Upper lobe of left lung (tissue), 6 donors: Measurements from ENCODE around the gene SYT15B. TPM values are rescaled to one million over a fixed set of nuclear protein-coding genes. Genes with fewer than 3 reads are reported as not detected.
"Not testable (repeated sequence)": the region's sequence is repeated elsewhere in the genome, so short reads cannot be mapped to it uniquely, and the experiment has no call there.

Experiments
- ATAC-seq, 2 donors: fragments of 200-7000 bp; cut with Tn5 transposase; one replicate each; pipeline ENCODE4 v1.9.1; 2022; ENCODE audit warnings: mild to moderate bottlenecking in 2 of 2, moderate library complexity in 2 of 2; ENCODE audit not compliant: low FRiP score in 2 of 2
- DNase-seq, 2 donors: peaks; one replicate each; pipeline ENCODE4 v3.0.0-alpha.2; 2019 to 2020
- H3K27ac ChIP-seq, 4 donors: fragments of 200-600 bp; sonication (generic); one replicate each; pipeline ENCODE4 v1.5.1; 2016 to 2019
- H3K27me3 ChIP-seq, 4 donors: fragments of 200-600 bp; sonication (generic); one replicate each; pipeline ENCODE4 v1.5.1; 2017 to 2019
- H3K36me3 ChIP-seq, 4 donors: fragments of 200-600 bp; sonication (generic); one replicate each; pipeline ENCODE4 v1.5.1; 2016 to 2019
- H3K4me1 ChIP-seq, 4 donors: fragments of 200-600 bp; sonication (generic); one replicate each; pipeline ENCODE4 v1.5.1; 2018 to 2019
- H3K4me3 ChIP-seq, 4 donors: fragments of 200-600 bp; sonication (generic); one replicate each; pipeline ENCODE4 v1.5.1; 2017 to 2019; ENCODE audit warnings: mild to moderate bottlenecking in 2 of 4, moderate library complexity in 1 of 4
- H3K9me3 ChIP-seq, 4 donors: fragments of 200-600 bp; sonication (generic); one replicate each; pipeline ENCODE4 v1.5.1; 2018 to 2019
- WGBS, 2 donors: methylation state at CpG; one replicate each; pipeline ENCODE4 v1.1.5; 2017 to 2018; 5-methylcytosine and 5-hydroxymethylcytosine counted together
- total RNA-seq, 6 donors: library from RNA; depleted of rRNA in 4 of 6; stranded (reverse); fragments of >200 nt in 4 of 6; gene quantifications; one replicate each; pipeline versions ENCODE4 v1.1.0 to v1.2.1, GENCODE V29; 2016 to 2021
- donor health status: DM: no; HTN: no; CAD: no; lungs with moderate emphysema.
- donor health status: DM: no; HTN: yes; CAD: no; lungs with severe emphysema.

SYT15B gene
- total RNA-seq, 6 donors from 2014 or later, result 25.2 to 95.6 (median 53.4) TPM

- no CpG with 5 or more reads among the region's 24 CpGs for WGBS, 2 donors
- not testable (repeated sequence) for H3K27ac ChIP-seq, H3K36me3 ChIP-seq, H3K4me1 ChIP-seq, H3K9me3 ChIP-seq, DNase-seq, H3K27me3 ChIP-seq, H3K4me3 ChIP-seq, ATAC-seq
Measured at GRCh38 chr10:47753871-47754270, 9.5 kb downstream of the SYT15B start.

DNA sequence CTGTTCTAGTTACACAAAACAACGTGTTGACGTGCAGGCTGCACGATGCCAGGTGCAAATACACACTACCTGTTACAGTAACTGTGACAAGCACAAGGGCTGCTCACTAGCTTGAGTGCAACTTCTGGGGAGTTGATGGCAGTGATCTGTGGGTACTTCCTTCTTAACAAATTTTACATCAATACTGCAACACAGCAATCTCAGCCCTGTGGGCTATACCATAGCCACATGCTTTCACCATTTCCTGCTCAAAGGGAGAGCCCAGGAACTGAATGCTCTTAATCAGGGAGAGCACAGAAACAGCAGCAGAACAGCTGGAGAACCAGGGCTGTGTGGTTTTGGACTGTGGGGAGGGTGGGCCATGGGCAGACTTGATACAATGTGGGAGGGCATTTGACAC is 10.2 kb downstream of the SYT15B start:
- peak in 1 of 2 donors; percentile 26 for ATAC-seq
- no CpG with 5 or more reads among the region's 3 CpGs for WGBS, 2 donors
- not testable (repeated sequence) for H3K36me3 ChIP-seq, H3K4me3 ChIP-seq, H3K9me3 ChIP-seq, DNase-seq, H3K4me1 ChIP-seq, H3K27ac ChIP-seq, H3K27me3 ChIP-seq

- not testable (repeated sequence) for H3K27ac ChIP-seq, H3K27me3 ChIP-seq, H3K4me1 ChIP-seq, H3K36me3 ChIP-seq, H3K9me3 ChIP-seq, DNase-seq, H3K4me3 ChIP-seq
- peak in 1 of 2 donors; percentile 34 for ATAC-seq
- WGBS, 2 donors, result no CpG with 5 or more reads among the region's 3 CpGs
Measured at GRCh38 chr10:47751821-47752220, 11.6 kb downstream of the SYT15B start.

- peak in 1 of 2 donors; percentile 61 for ATAC-seq
- not testable (repeated sequence) for H3K9me3 ChIP-seq, H3K27ac ChIP-seq, DNase-seq, H3K36me3 ChIP-seq, H3K4me1 ChIP-seq, H3K27me3 ChIP-seq, H3K4me3 ChIP-seq
- WGBS, 2 donors, result 60% methylated on average over 1 of the region's 8 CpGs; no CpG with 5 or more reads in 1 of the 2 donors
Measured at GRCh38 chr10:47750360-47750759, 13.0 kb downstream of the SYT15B start.

- H3K27ac ChIP-seq, DNase-seq, H3K4me3 ChIP-seq, H3K4me1 ChIP-seq, H3K9me3 ChIP-seq, H3K27me3 ChIP-seq, H3K36me3 ChIP-seq: not testable (repeated sequence)
- WGBS, 2 donors, result 41 to 47% methylated on average over 3 of the region's 4 CpGs
- ATAC-seq, result peak; percentile 22 to 38
Measured at GRCh38 chr10:47746780-47747376, 16.5 kb downstream of the SYT15B start.

DNA sequence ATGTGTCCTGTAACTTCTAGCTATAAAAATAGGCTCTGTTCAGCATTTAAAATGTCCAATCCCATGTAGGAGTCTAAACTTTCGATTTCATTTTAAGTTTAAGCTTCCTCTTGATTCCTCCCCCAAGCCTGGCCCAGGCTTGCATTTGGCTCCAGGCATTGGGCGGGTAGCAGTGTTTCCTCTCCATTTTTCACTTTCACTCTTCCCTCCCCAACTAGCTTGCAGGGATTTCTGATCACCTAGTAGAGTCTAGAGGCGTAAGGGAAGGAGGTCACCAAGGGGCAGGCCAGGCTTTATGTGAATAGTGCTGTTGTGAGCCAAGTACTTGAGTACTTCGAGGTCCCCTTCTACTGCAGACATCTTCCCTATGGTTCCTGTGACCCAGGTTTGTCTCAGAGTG is 18.5 kb downstream of the SYT15B start:
- H3K27me3 ChIP-seq, H3K4me1 ChIP-seq, H3K27ac ChIP-seq, H3K9me3 ChIP-seq, DNase-seq, ATAC-seq, H3K36me3 ChIP-seq, H3K4me3 ChIP-seq: not testable (repeated sequence)
- 17% methylated on average over 1 of the region's 4 CpGs for WGBS, 2 donors

DNA sequence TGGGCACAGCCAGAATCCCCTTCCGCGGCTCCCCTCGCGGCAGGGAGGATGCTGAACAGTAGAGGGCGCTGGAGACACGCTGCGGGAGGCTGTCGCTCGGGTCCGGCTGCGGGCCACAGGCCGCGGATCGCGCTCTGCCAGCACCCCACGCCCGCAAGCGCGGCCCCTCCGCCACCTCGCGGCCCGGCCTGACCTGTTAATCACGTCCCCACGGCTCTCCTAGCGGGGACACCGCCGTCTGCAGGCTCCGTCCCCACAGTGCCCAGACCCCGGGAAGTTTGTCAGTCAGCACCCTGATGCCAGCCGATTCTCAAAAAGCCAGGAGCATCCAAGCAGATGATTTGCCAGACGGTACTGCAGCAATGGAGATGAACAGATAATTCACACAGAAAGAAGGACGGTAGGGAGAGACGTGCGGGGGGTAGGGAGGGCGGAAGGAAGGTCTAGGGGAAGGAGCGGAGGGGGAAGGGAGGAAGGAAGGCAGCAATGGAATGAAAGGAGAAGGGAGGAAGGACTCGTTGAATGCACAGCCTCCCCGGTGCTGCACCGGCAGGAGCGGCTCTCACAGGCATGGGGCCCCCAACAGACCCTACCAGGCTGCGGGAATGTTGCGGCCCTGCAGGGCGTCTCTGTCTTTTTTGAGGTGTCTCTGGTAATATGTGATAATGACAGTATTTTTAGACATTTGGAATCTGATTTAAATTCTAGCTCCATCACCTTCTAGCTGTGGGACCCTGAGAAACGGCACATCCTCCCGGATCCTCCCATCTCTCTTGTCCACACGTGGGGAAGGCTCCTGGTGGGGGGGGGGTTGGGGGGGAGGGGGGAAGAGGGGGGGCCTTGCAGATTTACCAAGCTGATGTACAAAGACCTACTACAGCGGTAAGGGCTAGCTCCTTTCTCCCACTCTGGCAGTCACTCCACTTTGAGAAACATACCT is 19.5 kb downstream of the SYT15B start:
- Histone ChIP-seq H3K4me3 (peak overlapping the region in 3 of 4 donors; percentile 29 to 40 (median 39)), H3K27ac (peak overlapping the region in 2 of 4 donors; percentile 63)
- not testable (repeated sequence) for H3K27me3 ChIP-seq, H3K9me3 ChIP-seq, H3K4me1 ChIP-seq, H3K36me3 ChIP-seq
- WGBS, 2 donors, result 3 to 33% methylated on average over 1 to 6 of the region's 48 CpGs
- ATAC-seq (peak; percentile 90 to 97), DNase-seq (peak; percentile 46 to 92)

- not testable (repeated sequence) for H3K36me3 ChIP-seq, ATAC-seq, DNase-seq, H3K9me3 ChIP-seq, H3K27me3 ChIP-seq, H3K4me3 ChIP-seq, H3K4me1 ChIP-seq, H3K27ac ChIP-seq
- WGBS, 2 donors, result 42 to 50% methylated on average over 2 of the region's 2 CpGs
Measured at GRCh38 chr10:47740868-47741267, 22.5 kb downstream of the SYT15B start.

- not testable (repeated sequence) for H3K36me3 ChIP-seq, H3K9me3 ChIP-seq, H3K4me3 ChIP-seq, H3K27me3 ChIP-seq, DNase-seq, H3K27ac ChIP-seq, H3K4me1 ChIP-seq
- WGBS, 2 donors, result 83 to 100% methylated on average over 1 of the region's 5 CpGs
- peak in 1 of 2 donors; percentile 48 for ATAC-seq
Measured at GRCh38 chr10:47730911-47731310, 32.5 kb downstream of the SYT15B start.

- H3K4me3 ChIP-seq, H3K27me3 ChIP-seq, H3K9me3 ChIP-seq, DNase-seq, H3K27ac ChIP-seq, H3K36me3 ChIP-seq, H3K4me1 ChIP-seq: not testable (repeated sequence)
- peak in 1 of 2 donors; percentile 75 for ATAC-seq
- WGBS, 2 donors, result no CpG with 5 or more reads among the region's 6 CpGs
Measured at GRCh38 chr10:47725740-47726139, 37.7 kb downstream of the SYT15B start.

GRCh38 chr10:47725047-47725446 is 38.3 kb downstream of the SYT15B start:
- not testable (repeated sequence) for H3K9me3 ChIP-seq, DNase-seq, H3K4me3 ChIP-seq, H3K27me3 ChIP-seq, H3K36me3 ChIP-seq, H3K27ac ChIP-seq, H3K4me1 ChIP-seq
- ATAC-seq, result peak in 1 of 2 donors; percentile 71
- no CpG with 5 or more reads among the region's 3 CpGs for WGBS, 2 donors

- peak in 1 of 2 donors; percentile 27 for ATAC-seq
- DNase-seq, H3K4me3 ChIP-seq, H3K36me3 ChIP-seq, H3K4me1 ChIP-seq, H3K27me3 ChIP-seq, H3K9me3 ChIP-seq, H3K27ac ChIP-seq: not testable (repeated sequence)
- WGBS, 2 donors, result 47% methylated on average over 4 of the region's 6 CpGs; no CpG with 5 or more reads in 1 of the 2 donors
Measured at GRCh38 chr10:47724119-47724518, 39.3 kb downstream of the SYT15B start.

GRCh38 chr10:47723362-47723761 is 40.0 kb downstream of the SYT15B start:
- not testable (repeated sequence) for ATAC-seq
- 100% methylated on average over 2 of the region's 3 CpGs; no CpG with 5 or more reads in 1 of the 2 donors for WGBS, 2 donors

More at GRCh38 chr10:47723362-47723761, 40.0 kb downstream of the SYT15B start:
- H3K4me1 ChIP-seq, H3K27ac ChIP-seq, H3K36me3 ChIP-seq, H3K4me3 ChIP-seq, H3K27me3 ChIP-seq, DNase-seq, H3K9me3 ChIP-seq: not testable (repeated sequence)
